ENCODE data around the gene OAF. TPM values are rescaled to one million over a fixed set of nuclear protein-coding genes. Genes with fewer than 3 reads are reported as not detected.

Gene OAF
- total RNA-seq, 2 donors from 2014 or later = 14.5 to 17.4 TPM

- intact Hi-C loops (cut with DNase I) = no loop called here
- 71% methylated on average over 14 of the region's 14 CpGs for WGBS
- Histone ChIP-seq H3K4me3 (no peak overlapping the region), H3K4me1 (replicated peaks) (no peaks in the 10 kb centered on the region), H3K27ac (no peak overlapping the region), H3K36me3 (no peaks in the 10 kb centered on the region), H3K27me3 (replicated peaks; ENCODE audit: insufficient read depth) (peaks cover 3% of the 10 kb centered on the region), H3K9me3 (no peaks in the 10 kb centered on the region)
- no peak for DNase-seq (ENCODE audit: low spot score)
- TF ChIP-seq CTCF (IDR thresholded peaks at IDR 0.05) = no peak
- no peak for TF ChIP-seq POLR2AphosphoS5 (IDR thresholded peaks at IDR 0.05)
- TF ChIP-seq POLR2A (IDR thresholded peaks at IDR 0.05) = no peak
Measured at GRCh38 chr11:120197251-120197891, 13.5 kb upstream of the OAF start.

DNA sequence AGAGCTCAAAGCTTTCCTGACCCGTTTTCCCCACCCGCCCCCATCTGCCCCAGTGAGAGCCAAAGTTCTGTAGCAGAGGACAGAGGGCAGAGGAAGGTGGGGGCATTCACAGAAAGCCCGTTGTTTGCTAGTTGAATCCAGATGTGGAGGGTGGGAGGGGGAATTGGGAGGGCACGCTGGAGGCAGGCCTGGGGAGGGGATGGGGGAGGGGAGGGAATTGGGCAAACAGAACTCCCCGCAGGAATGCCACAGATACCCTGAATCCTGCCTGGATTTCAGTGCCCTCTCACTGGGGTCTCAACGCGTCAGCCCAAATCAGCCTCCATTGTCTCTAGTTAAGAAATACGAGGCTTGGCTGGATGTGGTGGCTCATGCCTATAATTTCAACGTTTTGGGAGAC lies 12.9 kb upstream of the OAF start:
- H3K27ac ChIP-seq = no peak overlapping the region
- H3K36me3 ChIP-seq = no peaks in the 10 kb centered on the region
- 72% methylated on average over 9 of the region's 9 CpGs for WGBS
- DNase-seq (ENCODE audit: low spot score) = no peak
- no peak overlapping the region for H3K4me3 ChIP-seq
- no peaks in the 10 kb centered on the region for H3K4me1 ChIP-seq (replicated peaks)
- TF ChIP-seq CTCF (IDR thresholded peaks at IDR 0.05) = no peak
- no peak for TF ChIP-seq POLR2AphosphoS5 (IDR thresholded peaks at IDR 0.05)
- no peak for TF ChIP-seq POLR2A (IDR thresholded peaks at IDR 0.05)
- peaks cover 3% of the 10 kb centered on the region for H3K27me3 ChIP-seq (replicated peaks; ENCODE audit: insufficient read depth)
- intact Hi-C loops (cut with DNase I) = no loop called here
- H3K9me3 ChIP-seq = no peaks in the 10 kb centered on the region

- no peaks in the 10 kb centered on the region for H3K9me3 ChIP-seq
- intact Hi-C loops (cut with DNase I) = no loop called here
- TF ChIP-seq POLR2AphosphoS5 (IDR thresholded peaks at IDR 0.05) (no peak), POLR2A (IDR thresholded peaks at IDR 0.05) (no peak), CTCF (IDR thresholded peaks at IDR 0.05) (no peak)
- H3K27ac ChIP-seq = no peak overlapping the region
- no peaks in the 10 kb centered on the region for H3K4me1 ChIP-seq (replicated peaks)
- H3K4me3 ChIP-seq = no peak overlapping the region
- peaks cover 3% of the 10 kb centered on the region for H3K27me3 ChIP-seq (replicated peaks; ENCODE audit: insufficient read depth)
- no peaks in the 10 kb centered on the region for H3K36me3 ChIP-seq
- no peak for DNase-seq (ENCODE audit: low spot score)
- WGBS = 81% methylated on average over 5 of the region's 5 CpGs
Measured at GRCh38 chr11:120198403-120198786, 12.4 kb upstream of the OAF start.

DNA sequence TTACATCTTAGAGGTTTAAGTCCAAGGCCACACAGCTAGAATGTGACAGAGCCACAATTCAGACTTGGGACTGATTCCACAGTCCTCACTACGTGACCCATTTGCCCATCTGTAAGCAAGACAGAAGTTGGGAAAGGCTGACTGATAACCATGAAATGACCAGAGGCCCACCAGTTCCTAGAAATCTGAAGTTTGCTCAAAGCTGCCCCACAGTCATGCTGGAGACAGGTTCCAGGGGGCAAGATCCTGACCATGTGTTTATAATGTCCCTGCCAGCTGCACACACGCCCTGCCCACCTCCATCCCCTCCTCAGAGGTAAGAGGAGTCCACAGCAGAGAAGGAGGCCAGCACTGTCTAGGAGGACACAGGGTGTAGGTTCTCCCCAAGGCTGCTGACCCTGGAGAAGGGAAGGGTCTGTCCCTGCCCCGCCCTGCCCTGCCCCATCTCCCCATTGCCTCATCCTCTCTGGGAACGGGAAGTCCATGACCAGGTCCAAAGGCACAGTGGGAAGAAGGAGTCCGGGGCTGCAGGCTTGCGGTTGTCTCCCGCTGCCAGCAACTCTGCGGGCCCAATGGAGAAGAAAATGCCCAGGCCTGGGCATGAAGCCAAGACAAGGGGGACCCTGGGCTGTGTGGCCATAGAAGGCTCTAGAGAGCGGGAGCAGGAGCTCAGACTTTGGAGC lies 11.9 kb upstream of the OAF start:
- H3K36me3 ChIP-seq = no peaks in the 10 kb centered on the region
- intact Hi-C loops (cut with DNase I) = no loop called here
- no peak overlapping the region for H3K27ac ChIP-seq
- peaks cover 3% of the 10 kb centered on the region for H3K27me3 ChIP-seq (replicated peaks; ENCODE audit: insufficient read depth)
- no peak overlapping the region for H3K4me3 ChIP-seq
- DNase-seq (ENCODE audit: low spot score) = no peak
- H3K4me1 ChIP-seq (replicated peaks) = no peaks in the 10 kb centered on the region
- TF ChIP-seq POLR2AphosphoS5 (IDR thresholded peaks at IDR 0.05) (no peak), POLR2A (IDR thresholded peaks at IDR 0.05) (no peak), CTCF (IDR thresholded peaks at IDR 0.05) (no peak)
- 88% methylated on average over 9 of the region's 9 CpGs for WGBS
- no peaks in the 10 kb centered on the region for H3K9me3 ChIP-seq

DNA sequence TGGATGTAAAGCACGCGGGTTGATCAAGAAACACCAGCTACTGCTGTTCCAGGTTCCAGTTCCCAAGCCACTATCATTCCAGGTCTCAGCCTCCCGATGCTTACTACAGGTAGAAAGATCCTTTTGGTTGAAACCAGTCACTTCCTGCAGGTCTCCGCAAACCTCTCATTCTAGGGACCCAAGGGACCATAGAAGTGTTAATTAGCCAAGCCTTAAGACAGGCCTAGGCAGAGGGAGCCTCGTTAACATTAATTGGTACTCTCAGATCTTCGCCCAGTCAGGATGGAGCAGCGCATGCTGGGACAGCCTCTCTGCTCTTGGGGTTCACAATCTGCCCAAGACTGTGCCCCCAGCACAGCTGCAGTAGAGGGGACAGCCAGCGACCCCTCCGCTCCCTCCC lies 11.2 kb upstream of the OAF start:
- Histone ChIP-seq H3K36me3 (no peaks in the 10 kb centered on the region), H3K4me1 (replicated peaks) (no peaks in the 10 kb centered on the region), H3K4me3 (no peak overlapping the region), H3K27me3 (replicated peaks; ENCODE audit: insufficient read depth) (peaks cover 3% of the 10 kb centered on the region), H3K27ac (no peak overlapping the region), H3K9me3 (no peaks in the 10 kb centered on the region)
- 89% methylated on average over 9 of the region's 9 CpGs for WGBS
- DNase-seq (ENCODE audit: low spot score) = no peak
- intact Hi-C loops (cut with DNase I) = no loop called here
- TF ChIP-seq CTCF (IDR thresholded peaks at IDR 0.05) (no peak), POLR2A (IDR thresholded peaks at IDR 0.05) (no peak), POLR2AphosphoS5 (IDR thresholded peaks at IDR 0.05) (no peak)
